GM19452 (cell line): Measurements from ENCODE around the gene OLFM4.

Experiments used
- ATAC-seq: cut with Tn5 transposase; IDR thresholded peaks from one replicate; pipeline ENCODE4 v1.9.1; 2021; ENCODE audit not compliant: unreplicated experiment

OLFM4 gene

DNA sequence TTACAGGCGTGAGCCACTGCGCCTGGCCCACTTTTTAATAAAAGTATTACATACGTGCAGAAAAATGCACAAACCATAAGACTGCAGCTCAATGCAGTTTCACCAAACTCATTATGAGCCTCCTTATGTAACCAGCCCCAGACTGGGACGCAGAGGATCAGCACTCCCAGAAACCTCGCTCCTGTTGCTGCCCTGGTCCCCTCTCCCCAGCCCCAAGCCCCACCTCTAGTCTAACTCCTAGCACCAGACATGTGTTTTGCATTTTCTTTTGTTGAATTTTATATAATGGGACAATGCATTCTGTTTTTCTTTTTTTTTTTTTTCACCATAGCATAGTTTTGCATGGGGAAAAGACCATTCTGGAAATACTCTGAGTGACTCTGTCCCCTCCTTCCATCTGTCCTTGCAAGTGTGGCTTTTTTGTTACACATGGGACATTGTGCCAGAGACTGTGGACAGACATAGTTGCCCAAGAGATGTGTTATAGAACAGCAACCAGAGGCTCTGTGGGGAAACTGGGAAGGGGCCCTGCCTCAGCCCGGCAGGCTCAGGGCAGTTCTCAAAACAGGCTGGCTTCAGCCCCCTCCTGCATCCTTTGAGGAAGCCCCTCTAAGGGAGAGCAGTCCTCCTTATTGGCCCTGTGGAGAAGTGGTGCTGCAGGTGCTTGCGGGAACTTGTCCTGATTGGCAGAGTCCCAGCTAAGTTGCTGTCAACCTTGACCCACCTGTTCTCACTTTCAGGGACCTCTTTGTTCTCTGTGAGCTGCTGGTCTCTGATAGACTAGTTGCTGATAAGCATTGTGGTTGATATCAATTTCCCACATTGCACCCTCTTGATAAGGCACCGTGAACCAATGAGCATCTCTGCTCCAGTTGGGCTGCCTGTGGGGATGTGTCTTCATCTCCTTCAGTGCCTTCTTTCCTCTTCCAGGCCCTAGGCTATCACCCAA lies 13.8 kb upstream of the OLFM4 start:
- ATAC-seq = no peak

DNA sequence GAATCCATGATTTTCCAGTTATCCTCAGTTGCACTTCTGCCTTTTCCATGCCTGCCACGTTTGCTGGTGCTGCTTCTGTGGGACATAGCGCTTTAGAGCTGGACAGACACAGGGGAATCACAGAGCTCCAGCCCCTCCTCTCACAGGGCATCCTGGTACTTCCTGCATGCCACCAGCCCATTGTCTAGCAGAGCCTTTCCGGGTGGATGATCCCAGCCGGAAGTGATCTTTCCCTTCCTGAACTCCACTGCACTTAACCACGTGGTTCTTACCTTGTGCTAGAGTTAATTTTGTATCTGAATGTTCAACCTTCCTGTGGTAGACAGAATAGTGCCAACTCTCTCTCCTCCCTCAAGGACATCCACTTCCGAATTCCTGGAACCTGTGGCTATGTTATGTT lies 12.6 kb upstream of the OLFM4 start:
- no peak for ATAC-seq

DNA sequence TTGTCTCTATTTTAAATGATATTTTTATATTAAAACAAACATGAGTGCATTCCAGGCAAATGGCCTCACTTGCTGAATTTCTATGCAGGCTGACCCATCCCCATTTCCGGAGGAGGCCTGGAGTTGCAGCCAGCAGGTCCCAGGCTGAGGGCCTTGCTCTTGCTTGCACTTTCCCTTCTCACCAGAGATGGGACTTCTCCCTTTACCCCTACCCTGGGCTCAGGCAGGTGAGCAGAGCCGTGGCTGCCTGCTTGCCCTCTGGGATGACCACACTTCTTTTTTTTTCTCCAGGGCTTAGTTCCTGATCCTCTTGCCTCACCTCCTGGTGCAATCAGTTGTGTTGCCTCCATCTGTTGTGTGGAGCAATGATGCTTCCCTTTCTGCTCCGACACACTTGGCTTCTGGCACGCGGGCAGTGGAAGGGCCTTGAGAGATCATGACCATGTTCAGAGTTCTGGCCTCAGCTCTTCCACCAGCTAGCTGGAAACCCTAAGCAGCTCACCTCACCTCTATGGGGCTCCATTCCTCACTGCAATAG lies 11.1 kb upstream of the OLFM4 start:
- no peak for ATAC-seq

DNA sequence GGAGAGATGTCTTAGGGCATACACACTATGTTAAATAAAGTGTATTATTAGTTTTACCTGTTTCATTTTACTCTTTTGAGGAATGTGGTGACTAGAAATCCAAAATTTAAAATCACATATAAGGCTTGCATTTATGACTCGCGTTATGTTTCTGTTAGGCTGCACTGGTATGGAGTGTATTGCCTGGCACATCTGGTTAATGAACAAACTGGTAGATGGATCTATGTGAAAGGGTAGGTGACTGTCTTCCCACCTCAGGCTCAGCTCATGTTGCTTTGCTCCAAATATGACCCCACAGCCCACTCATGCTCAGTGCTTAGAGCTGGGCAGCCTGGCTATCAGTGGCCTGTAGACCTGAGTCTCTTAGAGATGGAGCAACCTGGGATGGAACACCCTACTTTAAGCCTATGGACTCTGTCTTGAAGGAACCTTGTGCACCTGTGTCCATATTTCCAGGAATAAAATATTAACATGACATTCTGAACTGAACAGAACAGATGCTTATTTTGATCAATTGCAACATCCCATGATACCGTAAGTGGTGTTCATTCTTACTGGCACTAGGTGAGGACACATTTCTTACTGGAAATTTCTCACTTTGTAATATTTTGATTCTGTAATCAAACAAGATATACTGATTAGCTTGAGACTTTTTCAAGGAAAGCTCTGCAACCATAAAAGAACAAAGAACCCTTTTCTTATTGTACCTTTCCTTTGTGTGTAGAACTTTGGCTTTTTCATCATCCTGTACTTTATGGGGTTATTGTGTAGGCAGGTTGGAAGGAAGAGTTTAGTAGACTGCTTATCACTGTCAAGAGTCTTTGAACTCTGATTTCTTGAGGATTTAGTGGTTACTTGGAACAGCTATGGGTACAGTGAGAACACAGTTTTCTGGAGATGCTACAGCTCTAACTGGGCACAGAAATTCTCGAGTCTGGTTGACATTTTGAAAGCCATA lies 9.6 kb upstream of the OLFM4 start:
- no peak for ATAC-seq

DNA sequence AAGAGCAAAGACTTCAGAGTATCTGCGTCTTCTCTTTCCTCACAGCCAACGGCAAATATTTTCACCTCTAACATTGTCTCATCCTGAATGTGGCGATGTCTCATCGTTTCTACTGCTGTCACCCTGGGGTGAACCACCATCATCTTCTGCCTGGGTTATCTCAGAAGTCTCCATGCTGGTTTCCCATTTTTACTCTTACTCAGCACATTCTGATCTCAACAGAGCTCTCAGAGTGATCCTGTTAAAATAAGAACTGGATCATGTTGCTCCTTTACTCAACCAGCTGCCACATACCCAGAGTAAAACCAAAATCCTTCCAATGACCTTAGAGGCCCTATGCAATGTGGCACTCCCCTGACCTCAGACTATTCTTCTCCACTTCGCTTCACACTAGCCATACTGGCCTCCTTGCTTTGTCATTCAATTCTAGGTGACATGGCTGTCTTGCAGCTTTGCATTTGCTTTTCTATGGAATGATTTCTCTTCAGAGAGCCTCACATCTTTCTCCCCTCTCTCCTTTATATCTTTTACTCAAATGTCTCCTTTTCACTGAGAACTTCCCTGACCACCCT lies 7.8 kb upstream of the OLFM4 start:
- ATAC-seq = no peak

DNA sequence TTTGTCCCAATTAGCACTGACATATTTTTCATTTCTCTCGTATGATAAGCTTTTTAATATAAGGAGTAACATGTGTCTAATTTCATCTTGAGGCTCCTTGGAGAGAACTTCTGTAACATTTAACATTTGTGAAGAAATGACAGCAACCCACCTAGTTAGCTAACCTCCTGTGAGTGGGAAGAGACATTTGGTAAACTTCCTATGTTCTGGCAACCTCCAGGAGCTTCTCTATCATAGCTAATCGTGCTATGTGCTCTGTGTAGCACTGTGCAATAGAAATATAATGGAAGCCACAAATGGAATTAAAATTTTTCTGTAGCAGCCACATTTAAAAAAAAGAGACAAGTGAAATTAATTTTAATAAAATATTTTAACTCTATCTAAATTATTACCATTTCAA lies 5.4 kb upstream of the OLFM4 start:
- ATAC-seq = no peak

DNA sequence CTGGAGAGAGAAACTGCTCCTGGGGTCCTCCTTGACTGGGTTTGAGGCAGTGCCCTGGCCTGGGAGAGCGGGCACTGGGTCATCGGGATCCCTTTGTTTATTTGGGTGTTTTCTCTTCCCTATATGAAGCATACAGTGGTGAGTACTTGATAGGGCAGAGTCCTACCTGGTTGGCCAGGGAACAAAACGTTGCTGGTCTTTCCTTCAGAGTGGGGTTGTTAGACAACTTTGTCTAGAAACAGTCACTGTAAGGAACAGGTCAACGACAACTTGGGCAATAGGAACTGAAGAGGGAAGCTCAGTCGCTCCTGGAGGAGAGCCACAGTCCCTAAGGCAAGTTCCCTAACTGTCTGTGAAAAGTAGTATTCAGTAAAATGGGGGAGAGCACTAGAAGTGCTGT lies 550 bp upstream of the OLFM4 start:
- no peak for ATAC-seq

DNA sequence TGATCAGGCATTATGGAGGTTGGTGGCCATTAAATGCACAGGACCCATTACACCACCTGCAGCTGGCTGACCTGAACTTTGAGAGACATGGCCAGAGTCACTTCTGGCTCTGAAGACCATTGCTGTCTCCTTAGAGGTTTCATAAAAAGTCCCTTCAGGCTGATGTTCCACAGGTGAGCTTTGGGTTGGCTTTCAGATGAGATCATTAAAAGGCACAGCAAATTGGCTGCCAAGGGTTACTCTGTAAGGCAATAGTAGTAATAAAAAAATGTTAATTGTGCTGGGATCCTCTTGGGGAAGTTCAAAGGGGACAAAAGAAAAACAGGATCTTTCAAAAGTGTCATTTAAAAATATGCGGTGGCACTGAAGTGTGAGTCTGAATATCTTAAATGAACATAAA lies 4.2 kb downstream of the OLFM4 start:
- no peak for ATAC-seq

DNA sequence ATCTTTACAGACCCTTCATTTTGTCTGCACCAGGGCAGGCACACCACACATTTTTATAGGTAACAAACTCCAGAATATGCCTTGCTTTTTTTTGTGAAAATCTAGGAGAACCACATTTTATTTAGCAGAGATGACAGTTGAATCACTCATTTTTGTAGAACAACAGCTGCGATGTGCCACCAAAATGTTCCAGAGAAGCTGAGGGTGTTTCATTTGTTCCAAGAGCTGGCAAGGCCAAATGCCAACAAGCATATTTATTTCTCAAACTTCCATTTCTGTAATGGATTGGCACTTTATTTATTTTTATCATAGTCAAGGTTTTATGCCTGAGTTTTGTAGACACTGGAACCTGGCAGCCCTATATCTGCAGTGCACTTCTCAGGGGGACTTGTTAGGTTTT lies 10.4 kb downstream of the OLFM4 start:
- no peak for ATAC-seq

DNA sequence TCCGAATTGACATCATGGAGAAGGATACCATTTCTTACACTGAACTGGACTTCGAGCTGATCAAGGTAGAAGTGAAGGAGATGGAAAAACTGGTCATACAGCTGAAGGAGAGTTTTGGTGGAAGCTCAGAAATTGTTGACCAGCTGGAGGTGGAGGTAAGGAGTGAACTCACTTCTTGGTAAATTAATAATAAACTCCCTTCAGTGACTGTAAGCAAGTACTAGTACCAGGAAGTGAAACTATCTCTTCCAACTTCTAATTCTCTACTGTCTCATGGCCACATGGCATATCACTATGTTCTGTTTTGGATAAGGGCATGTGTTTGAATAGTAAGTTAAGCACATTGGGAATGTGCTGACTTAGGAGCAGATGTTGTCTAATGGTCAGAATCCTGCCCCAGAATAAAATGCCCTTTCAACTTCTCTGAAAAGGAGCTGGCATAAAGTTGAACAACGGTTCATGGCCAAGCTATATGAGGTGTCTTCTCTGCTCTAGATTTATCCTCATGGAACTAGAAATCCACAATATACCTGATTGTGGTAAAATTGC lies 13.4 kb downstream of the OLFM4 start:
- ATAC-seq = no peak

DNA sequence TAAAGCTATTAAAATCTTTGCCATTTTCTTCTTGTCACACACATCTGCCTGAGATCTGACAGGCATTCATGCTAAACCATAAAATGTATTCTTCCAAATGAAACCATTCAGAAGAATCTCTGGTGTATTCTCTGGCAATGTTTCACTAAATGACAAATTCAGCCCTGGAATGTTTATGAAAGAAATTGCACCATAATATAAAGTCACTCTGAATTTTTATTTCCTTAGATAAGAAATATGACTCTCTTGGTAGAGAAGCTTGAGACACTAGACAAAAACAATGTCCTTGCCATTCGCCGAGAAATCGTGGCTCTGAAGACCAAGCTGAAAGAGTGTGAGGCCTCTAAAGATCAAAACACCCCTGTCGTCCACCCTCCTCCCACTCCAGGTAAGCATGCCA lies 14.3 kb downstream of the OLFM4 start:
- ATAC-seq = no peak

DNA sequence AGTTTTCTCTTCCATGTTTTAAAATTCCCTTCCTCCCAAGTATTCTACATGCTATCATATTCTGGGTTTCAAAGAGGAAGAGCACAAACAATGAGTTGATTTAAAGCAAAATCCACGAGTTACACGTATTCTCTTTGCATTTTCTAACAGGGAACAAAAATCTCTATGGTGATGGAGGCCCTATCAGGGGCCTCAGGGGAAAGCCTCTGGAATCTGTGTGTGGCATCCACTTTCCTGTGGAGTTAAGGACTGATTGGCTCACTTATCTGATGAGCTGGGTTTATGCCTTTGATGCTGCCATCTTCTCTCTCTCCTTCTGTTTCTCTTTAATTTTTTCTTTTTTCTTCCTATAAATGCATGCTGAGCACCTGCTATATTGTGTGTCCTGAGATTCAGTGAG lies 14.8 kb downstream of the OLFM4 start:
- ATAC-seq = no peak

DNA sequence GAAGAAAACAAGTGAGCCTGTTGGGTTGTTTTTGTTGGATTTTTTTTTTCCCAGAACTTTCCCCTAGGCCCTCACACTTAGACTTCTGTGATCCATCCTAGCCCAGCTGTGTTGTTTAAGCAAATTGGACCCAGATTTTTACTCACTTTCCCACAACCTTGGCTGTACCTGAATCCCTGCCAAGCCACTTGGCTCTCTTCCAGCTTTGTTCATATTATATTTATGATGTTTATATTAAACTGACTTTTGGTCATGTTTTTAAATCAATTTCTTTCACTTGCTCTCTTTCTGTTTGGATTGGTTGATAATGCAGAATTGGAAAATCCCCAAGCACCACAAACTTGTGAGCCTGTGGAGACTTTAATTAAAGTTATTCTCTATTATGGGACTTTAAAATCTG lies 16.6 kb downstream of the OLFM4 start:
- ATAC-seq = no peak

DNA sequence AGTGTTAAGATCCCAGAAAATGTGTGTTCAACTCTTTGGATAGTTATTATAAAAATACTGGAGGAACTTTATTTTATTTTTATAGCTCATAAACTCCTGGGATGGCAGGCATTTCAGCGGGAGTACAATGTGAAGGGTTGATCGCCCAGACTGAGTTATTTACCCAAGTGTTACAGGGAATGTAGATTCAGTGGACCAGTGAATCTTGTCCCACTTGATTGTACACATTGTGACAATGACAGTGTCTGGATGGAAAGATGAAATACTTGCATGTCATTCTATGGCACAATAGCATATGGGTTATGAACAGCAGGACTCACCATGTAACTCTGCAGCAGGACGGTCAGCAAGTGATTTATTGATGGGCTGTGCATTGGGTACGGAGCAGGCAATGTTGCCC lies 20.3 kb downstream of the OLFM4 start:
- no peak for ATAC-seq

DNA sequence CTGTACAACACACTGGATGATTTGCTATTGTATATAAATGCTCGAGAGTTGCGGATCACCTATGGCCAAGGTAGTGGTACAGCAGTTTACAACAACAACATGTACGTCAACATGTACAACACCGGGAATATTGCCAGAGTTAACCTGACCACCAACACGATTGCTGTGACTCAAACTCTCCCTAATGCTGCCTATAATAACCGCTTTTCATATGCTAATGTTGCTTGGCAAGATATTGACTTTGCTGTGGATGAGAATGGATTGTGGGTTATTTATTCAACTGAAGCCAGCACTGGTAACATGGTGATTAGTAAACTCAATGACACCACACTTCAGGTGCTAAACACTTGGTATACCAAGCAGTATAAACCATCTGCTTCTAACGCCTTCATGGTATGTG lies 21.5 kb downstream of the OLFM4 start:
- no peak for ATAC-seq

DNA sequence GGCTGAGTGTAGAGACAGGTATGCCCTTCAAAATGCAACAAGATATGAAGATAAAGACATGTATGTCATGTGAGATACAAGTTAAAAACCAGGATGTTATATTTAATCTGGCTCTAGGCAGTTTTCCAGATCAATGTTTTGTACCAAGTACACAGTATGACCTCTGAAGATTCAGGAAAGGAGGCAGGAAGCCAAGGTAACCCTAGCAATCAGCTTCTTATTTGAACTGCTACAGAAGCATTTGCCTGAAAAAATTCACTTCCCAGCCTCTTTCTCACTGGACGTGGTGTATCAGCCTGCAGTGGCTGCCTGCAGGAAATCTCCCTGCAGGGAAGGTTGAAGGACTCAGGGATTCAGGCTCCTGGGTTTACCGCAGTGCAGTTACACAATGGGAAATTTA lies 24.1 kb downstream of the OLFM4 start:
- no peak for ATAC-seq

DNA sequence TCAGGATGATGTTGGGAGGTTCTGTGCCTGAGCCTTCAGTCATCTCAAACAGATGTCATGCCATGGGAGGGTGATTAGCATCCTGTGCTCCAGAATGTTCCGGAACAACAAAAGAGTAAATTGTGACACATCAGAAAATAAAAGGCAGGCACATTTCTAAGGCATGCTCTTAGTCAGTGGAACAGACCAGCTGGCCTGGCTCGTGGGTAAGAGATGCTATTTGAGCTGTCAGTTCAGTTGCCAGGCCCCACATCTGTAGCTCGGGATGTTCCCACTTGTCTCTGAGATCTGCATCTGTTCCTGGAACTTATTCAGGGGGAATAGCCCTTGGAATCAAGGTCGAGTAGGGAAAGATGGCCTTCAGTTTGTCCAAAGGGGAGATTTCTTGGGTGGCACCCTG lies 26.0 kb downstream of the OLFM4 start:
- no peak for ATAC-seq

DNA sequence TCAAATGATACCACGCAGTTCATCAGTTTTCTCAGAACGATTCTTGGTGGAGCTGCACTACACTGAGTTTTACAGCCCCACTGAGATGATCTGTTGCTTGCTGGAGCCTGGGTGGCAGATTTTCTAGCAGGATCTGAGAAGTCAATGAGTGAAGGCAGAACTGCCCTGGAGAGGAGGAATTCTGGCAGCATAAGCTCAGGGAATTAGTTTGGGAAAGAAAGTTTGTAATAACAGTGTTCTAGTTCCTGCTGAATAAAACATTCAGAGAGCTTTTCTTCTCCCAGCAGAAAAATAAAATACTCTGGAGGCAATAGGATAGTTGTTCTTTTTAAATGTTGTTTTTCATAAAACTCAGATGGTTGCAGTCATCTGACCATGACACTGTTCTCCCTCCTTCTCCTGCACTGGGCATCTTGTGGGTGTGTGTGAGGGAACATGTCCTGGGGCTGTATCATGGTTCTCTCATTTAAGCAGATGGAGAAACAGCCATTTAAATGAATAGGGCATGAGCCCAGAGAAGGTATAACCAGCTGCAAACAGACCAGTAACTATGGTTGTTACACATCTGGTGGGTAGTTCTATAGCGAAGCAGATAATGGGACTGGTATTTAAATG lies 29.6 kb downstream of the OLFM4 start:
- ATAC-seq = no peak

DNA sequence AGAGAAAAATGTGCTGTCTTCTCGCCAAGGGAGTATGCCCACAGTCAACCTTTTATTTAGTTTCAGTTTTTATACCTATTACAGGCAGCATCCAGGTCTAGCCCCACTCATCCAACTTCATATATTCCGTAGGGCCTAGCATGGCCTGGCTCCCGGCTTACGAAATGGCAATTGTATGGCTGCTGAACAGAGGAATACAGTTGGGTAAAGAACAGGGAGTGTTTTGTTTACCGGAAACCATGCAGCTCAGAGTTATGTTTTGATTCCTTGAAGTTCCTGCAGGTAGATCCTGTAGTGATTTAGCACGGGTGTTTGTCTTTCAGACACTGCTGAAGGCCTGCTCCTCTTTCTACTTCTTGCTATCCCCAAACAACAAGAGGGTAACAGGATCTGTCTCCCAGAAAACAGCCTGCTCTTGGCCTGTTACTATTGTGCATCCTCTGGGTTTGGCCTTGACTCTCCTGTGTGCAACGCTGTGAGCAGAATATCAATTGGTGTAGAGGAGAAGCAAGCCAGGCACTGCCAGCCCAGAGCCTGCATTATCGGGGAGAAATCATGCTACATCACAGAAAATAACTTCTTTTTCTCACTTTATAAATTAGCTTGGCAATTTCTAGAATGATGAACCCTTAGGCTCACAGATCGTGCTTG lies 32.4 kb downstream of the OLFM4 start:
- no peak for ATAC-seq

DNA sequence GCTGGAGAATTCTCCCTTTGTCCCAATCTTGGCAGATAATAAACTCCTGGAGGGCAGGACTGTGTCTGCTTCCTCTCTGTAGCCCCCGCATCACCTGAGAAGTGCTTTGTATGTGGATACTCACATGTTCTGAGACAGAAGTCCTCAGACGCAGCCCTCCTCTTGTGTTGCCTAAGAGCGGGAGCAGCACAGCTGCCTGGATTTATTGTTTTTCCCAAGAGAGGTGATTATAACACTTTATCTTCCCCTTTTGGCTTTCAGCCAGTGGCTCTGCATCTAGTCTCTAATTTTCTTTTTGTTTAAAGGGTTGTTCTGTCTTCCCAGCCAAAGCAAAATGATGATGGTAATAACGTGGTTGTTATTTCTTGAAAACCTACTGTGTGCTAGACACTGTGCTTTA lies 36.1 kb downstream of the OLFM4 start:
- no peak for ATAC-seq
